IPS-NIHi7 (cell line): Measurements from ENCODE around the gene FMNL2.
"Not testable (repeated sequence)": the region's sequence is repeated elsewhere in the genome, so short reads cannot be mapped to it uniquely, and the experiment has no call there.

Experiments used
- DNase-seq: peaks from one replicate; pipeline ENCODE4 v3.0.0; 2012; ENCODE audit warnings: mixed read lengths; ENCODE audit errors: extremely low spot score

Gene FMNL2

DNA sequence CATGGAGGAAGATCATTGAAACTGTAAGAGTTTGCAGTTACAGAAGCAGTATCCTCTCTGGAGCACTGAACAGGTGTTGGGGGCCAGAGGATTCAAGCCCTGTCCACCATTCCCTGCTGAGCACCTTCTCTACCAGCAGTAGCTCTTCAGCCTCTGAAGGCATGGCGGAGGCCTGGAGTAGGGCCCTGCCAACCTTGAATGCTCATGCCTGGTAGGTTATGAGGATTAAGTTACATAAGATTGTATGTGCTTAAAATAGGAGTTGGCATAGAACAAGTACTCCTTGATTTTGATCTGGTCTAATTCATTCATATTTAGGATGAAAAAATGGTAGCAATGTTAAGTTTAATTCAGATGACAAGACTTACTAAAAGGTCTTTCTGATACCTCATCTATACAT is 40.2 kb downstream of the FMNL2 start:
- no peak for DNase-seq

DNA sequence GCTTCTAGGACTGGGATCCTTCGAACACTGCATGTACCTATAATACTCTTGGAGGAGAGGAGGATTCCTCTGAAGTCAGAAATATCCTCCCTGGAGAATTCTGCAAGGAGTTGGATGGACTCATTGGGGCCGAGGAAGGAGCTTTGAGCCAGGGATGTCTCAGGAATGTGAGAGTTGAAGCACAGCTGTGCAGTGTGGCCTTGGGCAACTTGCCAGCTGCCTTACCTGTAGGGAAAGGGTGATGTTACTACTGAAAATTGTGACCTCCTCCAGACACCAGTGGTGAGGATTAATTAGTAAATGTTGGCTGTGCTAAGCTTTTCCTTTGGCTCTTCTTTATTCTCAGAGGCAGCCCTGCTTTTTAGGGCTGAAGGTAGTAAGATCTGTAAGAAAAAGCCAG is 41.4 kb downstream of the FMNL2 start:
- no peak for DNase-seq

DNA sequence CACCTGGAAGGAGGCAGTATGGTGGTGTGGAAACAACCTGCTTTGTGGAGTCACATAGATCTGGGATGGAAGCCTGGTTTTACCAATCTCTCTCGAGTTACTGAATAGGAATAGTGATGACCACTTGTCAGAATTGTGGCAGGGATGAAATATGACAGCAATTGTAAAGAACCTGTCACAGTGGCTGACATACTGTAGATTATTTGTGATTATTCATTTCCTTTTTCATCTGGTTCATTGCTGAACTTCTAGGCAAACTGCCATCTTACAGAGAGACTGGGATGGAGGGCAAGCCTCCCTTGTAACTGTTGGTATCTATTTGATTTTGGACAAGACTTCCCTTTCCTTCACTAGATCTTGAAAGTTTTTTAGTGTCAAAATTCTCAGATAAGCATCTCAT is 42.0 kb downstream of the FMNL2 start:
- DNase-seq = no peak

DNA sequence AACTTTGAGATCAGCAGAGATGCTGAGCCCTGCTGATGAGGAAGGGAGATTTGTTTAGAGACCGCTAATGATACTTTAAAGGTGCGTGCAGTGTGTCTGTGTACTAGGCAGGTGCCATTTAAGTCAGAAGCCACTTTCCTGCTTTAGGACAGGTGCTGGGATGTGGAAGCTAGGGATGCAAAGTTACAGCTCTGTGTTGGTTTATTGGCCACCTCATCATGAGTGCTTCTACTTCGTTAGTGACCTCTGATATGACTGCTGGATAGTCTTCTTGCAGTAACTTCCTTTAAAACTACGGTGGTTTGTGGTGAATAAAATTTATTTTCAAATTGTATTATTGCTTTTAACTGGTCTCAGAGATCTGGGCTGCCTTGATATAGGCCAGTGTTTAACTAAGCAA is 44.1 kb downstream of the FMNL2 start:
- no peak for DNase-seq

- DNase-seq = no peak
Observed at GRCh38 chr2:152380261-152381055, 45.5 kb downstream of the FMNL2 start.

DNA sequence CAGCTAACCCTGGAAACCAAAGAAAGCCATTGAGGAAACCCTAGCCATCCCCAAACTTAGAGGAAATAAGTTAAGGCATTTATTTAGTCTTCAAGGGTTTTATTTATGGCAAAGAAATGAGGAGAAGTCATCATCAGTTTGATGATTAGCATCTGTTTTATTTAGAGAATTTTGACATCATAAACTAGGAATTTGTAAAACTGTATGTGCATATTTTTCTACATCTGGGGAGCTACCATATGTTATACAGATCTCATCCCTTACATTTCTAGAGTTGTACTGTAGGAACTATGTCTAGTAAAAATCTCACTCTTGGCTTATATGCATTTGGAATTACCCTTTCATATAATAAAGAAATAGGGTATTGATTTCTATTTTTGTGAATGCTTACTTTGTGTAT is 48.7 kb downstream of the FMNL2 start:
- DNase-seq = no peak

DNA sequence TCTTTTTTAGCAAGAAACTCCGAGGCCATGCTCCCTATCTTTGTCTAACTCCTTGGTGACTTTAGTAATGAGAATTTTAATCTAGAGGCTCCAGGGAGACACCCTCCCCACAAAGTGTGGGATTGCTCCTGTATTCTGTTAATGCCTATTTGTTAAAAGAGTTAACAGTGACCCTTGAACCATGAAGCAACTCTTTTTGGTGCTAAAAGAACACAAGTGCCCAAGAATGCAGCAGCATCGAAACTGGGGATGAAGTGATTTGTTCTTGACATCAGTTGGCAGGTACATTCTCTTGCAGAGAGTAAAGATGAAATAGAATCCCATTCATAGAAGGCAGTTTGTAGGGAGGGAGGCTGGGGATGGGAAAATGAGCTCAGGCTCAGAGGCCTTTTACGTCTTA is 50.0 kb downstream of the FMNL2 start:
- no peak for DNase-seq

GRCh38 chr2:152385650-152386049 is 50.7 kb downstream of the FMNL2 start:
- no peak for DNase-seq

GRCh38 chr2:152386266-152386665 is 51.3 kb downstream of the FMNL2 start:
- no peak for DNase-seq

GRCh38 chr2:152387041-152387440 is 52.1 kb downstream of the FMNL2 start:
- DNase-seq = no peak

DNA sequence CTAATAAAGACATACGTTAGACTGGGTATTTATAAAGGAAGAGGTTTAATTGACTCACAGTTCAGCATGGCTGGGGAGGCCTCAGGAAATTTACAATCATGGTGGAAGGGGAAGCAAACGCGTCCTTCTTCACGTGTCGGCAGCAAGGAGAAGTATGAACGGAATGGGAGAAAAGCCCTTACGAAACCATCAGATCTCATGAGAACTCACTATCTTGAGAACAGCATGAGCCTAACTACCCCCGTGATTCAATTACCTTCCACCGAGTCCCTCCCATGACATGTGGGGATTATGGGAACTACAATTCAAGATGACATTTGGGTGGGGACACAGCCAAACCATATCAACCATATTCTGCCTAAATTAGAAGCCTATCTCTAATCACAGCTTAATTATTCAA is 53.3 kb downstream of the FMNL2 start:
- DNase-seq = not testable (repeated sequence)

GRCh38 chr2:152389483-152389882 is 54.5 kb downstream of the FMNL2 start:
- DNase-seq = no peak

DNA sequence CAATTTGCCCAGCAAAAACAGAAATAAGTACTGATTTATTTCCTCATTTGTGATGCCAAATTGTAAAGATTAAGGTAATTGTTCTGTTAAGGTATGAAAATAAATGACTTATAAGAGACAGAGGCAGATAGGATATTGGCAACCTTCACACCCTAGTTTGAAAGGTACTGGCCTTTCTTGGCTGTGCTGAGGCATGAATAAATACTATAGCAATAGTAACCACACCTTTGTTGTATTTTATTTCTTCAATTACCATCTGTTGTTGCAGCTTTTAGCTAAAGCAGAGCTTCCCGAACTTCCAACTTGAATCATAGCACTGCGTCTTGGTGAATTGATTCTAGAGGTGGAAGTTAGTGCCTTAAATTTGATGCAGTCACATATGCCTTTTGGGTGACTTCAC is 55.9 kb downstream of the FMNL2 start:
- DNase-seq = no peak

GRCh38 chr2:152391318-152391717 is 56.3 kb downstream of the FMNL2 start:
- DNase-seq = no peak

GRCh38 chr2:152393377-152393776 is 58.4 kb downstream of the FMNL2 start:
- DNase-seq = no peak

DNA sequence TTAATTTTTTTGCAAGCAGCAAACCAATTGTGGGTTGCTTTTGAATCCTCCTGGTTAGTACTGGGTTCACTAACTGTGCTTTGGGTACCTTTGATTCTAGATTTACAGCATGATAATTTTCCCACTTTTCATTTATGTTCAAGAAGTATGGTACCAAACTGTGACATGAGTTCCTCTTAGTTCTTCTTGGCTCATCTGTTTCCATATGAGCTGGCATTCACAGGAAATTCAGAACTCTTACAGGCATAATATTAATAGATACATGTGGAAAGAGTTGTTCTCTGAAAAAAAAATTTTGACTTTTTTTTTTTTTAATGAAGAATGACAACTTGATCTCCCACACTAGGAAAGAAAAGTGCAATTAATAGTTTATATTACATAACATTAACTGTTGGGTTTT is 59.4 kb downstream of the FMNL2 start:
- DNase-seq = no peak

- no peak for DNase-seq
Observed at GRCh38 chr2:152395103-152395502, 60.1 kb downstream of the FMNL2 start.

DNA sequence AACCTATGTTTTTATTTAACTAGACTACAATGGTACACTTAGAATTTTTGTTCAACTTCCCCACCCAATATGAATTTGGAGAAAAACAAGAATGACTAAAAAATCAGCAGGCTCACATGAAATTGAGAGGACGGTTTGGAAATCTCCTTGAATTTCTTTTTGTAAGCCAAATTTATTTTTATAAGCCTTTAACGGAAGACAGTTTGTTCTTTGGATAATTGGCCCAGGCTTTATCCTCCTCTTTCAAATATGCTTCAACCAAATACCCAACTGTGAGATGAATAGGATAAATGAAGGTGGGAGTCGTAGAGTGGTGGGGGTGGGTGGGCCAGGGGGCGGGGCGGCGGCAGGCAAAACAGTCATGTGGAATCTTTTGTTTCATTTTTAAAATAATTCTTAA is 60.6 kb downstream of the FMNL2 start:
- no peak for DNase-seq

DNA sequence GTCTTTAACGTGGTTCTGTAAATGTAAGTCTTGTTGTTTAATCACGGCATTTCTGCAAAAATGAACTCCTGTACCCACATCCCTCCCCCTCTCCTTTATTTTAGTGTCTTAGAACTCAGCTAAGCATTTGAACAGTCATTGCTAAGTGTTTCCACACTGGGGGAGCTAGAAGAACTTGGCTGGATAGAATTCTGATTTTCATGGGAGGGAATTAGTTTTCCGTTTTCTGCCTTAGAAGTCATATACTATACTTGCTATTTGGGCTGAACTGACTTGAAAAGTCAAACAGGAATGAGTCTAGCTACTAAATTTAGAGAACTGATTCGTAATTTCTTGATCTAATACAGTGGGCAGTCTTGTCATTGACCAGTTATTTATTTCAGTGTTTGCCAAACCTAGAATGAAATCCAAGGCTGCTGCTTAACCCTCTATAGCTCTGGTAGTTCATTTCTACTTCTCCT is 61.1 kb downstream of the FMNL2 start:
- no peak for DNase-seq

DNA sequence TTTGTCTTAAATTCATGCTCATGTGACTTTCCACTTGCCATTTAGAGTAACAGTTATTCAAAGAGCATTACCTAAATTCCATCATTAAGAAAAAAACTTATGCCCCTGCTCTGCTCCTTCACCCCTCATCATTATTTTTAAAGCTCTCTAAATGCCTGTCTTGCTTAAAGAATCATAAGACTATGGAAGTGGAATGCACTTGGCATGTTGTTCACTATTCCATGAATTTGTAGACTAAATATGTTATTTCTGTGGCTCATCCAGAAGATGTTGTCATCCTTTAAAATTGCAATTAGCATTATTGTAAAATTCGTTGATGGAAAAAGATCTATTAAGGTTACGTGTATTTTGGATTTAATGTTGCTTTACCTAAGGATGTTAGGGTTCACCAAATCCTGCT is 61.8 kb downstream of the FMNL2 start:
- DNase-seq = no peak

DNA sequence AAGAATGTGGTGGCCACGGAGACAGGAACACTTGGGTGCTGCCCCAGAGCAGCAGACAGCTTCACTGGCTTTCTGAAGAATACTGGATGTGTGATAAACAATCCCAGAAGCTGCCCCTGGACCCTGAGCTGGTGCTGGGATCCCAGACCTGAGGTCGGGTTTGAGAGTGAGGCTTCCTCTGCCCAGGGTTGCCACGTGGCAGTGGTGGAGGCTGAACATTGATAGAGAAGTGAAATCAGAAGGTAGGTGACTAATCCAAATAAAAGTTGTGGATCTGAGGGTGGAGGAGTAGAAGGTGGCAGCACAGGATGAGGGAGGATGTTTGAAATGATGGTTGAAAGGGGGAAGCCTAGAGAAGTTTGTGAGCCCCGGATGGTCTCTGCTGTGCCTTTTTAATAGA is 64.0 kb downstream of the FMNL2 start:
- no peak for DNase-seq

GRCh38 chr2:152400607-152401214 is 65.7 kb downstream of the FMNL2 start:
- DNase-seq = no peak
